ENCODE results near the gene SMYD3. TPM values are rescaled to one million over a fixed set of nuclear protein-coding genes. Genes with fewer than 3 reads are reported as not detected.

The SMYD3 gene
- total and polyA plus RNA-seq, 9 donors: 10.8 to 24.0 (median 13.7) TPM

GRCh38 chr1:246083416-246083815, 423.7 kb downstream of the SMYD3 start:
- TF ChIP-seq CTCF (IDR thresholded peaks at IDR 0.05) (no peak), POLR2A (IDR thresholded peaks at IDR 0.05) (no peak), EP300 (IDR thresholded peaks at IDR 0.05) (no peak)
- H3K4me1 ChIP-seq (ENCODE audit: insufficient read depth): no peaks in the 10 kb centered on the region
- H3K36me3 ChIP-seq: no peaks in the 10 kb centered on the region
- H3K4me3 ChIP-seq: no peak overlapping the region
- no peaks in the 10 kb centered on the region for H3K9me3 ChIP-seq
- intact Hi-C loops (cut with DNase I): no loop called here
- WGBS, 3 donors: 84 to 95% (median 90%) methylated on average over 7 to 9 of the region's 9 CpGs
- no peak overlapping the region for H3K27ac ChIP-seq
- no peak for DNase-seq
- no peaks in the 10 kb centered on the region for H3K27me3 ChIP-seq

- 87 to 95% (median 95%) methylated on average over 13 of the region's 13 CpGs for WGBS, 3 donors
- H3K27ac ChIP-seq: no peak overlapping the region
- intact Hi-C loops (cut with DNase I): no loop called here
- no peak for TF ChIP-seq EP300 (IDR thresholded peaks at IDR 0.05)
- TF ChIP-seq POLR2A (IDR thresholded peaks at IDR 0.05): no peak
- TF ChIP-seq CTCF (IDR thresholded peaks at IDR 0.05): no peak
- H3K36me3 ChIP-seq: no peaks in the 10 kb centered on the region
- DNase-seq: no peak
- no peaks in the 10 kb centered on the region for H3K27me3 ChIP-seq
- H3K4me3 ChIP-seq: no peak overlapping the region
- H3K9me3 ChIP-seq: no peaks in the 10 kb centered on the region
- H3K4me1 ChIP-seq (ENCODE audit: insufficient read depth): no peaks in the 10 kb centered on the region
Measured at GRCh38 chr1:246081856-246082668, 425.0 kb downstream of the SMYD3 start.

GRCh38 chr1:246081138-246081702, 425.9 kb downstream of the SMYD3 start:
- intact Hi-C loops (cut with DNase I): no loop called here
- no peak overlapping the region for H3K4me3 ChIP-seq
- DNase-seq: no peak
- H3K4me1 ChIP-seq (ENCODE audit: insufficient read depth): no peaks in the 10 kb centered on the region
- H3K36me3 ChIP-seq: no peaks in the 10 kb centered on the region
- H3K27me3 ChIP-seq: no peaks in the 10 kb centered on the region
- H3K27ac ChIP-seq: no peak overlapping the region
- 87 to 93% (median 92%) methylated on average over 4 of the region's 4 CpGs for WGBS, 3 donors
- TF ChIP-seq POLR2A (IDR thresholded peaks at IDR 0.05) (no peak), EP300 (IDR thresholded peaks at IDR 0.05) (no peak), CTCF (IDR thresholded peaks at IDR 0.05) (no peak)
- no peaks in the 10 kb centered on the region for H3K9me3 ChIP-seq

- no peaks in the 10 kb centered on the region for H3K36me3 ChIP-seq
- 97 to 98% (median 98%) methylated on average over 9 of the region's 9 CpGs for WGBS, 3 donors
- no peaks in the 10 kb centered on the region for H3K9me3 ChIP-seq
- H3K27me3 ChIP-seq: no peaks in the 10 kb centered on the region
- no peak for DNase-seq
- intact Hi-C loops (cut with DNase I): no loop called here
- TF ChIP-seq CTCF (IDR thresholded peaks at IDR 0.05) (no peak), POLR2A (IDR thresholded peaks at IDR 0.05) (no peak), EP300 (IDR thresholded peaks at IDR 0.05) (no peak)
- no peak overlapping the region for H3K27ac ChIP-seq
- no peak overlapping the region for H3K4me3 ChIP-seq
- no peaks in the 10 kb centered on the region for H3K4me1 ChIP-seq (ENCODE audit: insufficient read depth)
Measured at GRCh38 chr1:246080031-246080430, 427.0 kb downstream of the SMYD3 start.
